Ureter (tissue), 1 donor: Measurements from ENCODE around the gene PPP4R4. TPM values are rescaled to one million over a fixed set of nuclear protein-coding genes. Genes with fewer than 3 reads are reported as not detected.

ENCODE experiments used
- DNase-seq: peaks from one replicate; pipeline ENCODE4 v3.0.0-alpha.2; 2020; ENCODE audit warnings: low spot score
- total RNA-seq: library from RNA; stranded (reverse); gene quantifications from one replicate; pipeline ENCODE4 v1.2.4, GENCODE V29; 2023
- donor health status: DM: yes; HTN: yes; CAD: no.

Gene PPP4R4
- total RNA-seq, 1 donor from 2014 or later = 0.60 TPM

- DNase-seq = no peak
Observed at GRCh38 chr14:94306047-94306978, 132.2 kb downstream of the PPP4R4 start.

DNA sequence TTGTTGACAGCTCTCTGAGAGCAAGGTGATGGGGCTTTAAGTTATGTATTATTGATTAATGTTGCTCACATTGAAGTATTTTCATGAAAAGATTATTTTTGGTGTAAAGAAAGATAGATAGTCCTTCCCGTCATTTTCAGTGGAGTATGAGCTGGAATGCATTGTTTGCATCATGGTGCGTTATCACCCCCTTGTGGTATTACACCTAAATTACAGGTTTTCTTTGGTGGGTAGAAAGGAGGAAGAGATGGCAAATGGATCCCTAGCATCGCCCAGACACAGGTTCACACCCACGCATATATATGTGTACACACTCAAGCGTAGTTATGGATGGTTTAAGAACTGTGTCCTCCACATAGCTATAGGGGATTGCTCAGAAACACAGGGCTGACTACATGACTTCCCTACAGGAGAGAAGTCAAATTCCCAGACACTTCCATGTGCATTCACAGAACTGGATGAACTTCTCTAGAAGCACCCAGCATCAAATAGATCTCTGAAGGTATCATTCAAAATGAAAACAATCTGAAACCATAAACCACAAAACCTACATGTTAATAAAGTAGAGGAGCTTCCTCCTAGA lies 133.4 kb downstream of the PPP4R4 start:
- DNase-seq = no peak

DNA sequence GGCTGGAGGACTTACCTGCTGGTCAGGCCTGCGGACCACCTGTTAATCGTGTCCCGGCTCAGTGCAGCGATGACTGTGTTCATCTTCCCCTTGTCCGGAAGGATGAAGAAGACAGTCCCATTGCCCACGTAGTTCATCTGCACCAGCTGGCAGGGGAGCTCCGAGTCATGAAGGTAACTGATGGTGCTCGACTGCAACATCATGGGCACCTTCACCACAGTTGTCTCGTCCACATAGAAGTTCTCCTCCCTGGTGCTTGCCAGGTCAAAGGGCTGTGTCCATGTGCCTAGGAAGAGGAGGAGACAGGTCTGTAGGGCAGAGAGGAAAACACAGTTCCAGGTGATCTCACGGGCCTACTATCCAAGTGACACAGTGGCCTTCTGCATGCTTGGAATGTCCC lies 135.6 kb downstream of the PPP4R4 start:
- DNase-seq = no peak

GRCh38 chr14:94310248-94310647 lies 136.1 kb downstream of the PPP4R4 start:
- no peak for DNase-seq

DNA sequence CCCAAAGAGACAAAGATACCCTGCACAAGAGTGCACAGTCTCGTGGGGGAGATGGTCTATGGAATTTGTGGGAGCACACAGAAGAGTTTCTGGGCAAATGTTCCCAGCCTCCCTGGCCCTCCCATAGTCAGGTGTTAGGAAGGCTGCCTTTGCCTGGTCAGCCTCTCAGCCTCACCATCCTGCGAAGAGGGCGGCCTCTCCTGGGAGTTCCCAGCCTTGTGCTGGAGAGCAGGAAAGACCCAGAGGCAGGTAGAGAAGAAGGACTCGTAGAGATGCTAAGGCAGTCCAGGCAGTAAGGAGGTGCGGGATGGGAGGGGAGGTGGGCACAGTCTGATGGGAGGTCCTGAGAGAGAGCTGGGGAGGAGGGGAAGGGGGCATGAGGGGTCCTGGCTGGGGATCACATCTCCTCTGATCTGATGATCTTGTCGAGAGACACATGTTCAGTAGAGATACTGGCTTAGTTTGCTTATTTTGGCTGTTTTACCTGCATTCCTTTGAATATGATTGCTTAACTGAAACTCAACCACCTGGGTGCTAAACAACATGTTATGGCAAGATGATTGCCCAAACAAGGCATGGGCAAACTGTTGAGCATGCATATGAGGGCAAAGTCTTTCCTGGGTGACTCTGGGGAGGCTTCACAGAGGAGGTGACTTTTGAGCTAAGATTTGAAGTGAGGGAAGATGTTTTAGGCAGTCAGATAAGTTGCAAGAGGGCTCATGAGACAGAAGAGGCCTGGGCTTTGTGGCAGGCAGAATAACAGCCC lies 138.5 kb downstream of the PPP4R4 start:
- no peak for DNase-seq

- DNase-seq = no peak
Observed at GRCh38 chr14:94313991-94314655, 140.0 kb downstream of the PPP4R4 start.

DNA sequence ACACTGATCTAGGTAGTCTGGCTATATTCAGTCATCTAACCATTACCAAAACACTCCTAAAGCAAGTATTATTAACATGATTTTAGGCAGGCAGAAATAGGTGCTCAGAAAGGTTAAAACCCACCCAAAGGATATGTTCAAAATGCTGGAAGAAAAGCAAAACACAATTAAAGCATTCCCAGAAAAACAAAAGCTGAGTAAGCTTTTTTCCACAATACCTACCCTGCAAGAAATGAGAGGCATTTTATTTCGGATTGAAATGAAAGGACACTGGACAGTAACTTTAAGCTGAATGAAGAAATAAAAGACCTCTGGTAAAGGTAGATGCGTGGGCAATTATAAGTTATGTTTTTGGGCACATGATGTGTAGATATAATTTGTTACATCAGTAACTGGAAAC lies 140.8 kb downstream of the PPP4R4 start:
- DNase-seq = no peak

GRCh38 chr14:94316692-94317091 lies 142.6 kb downstream of the PPP4R4 start:
- no peak for DNase-seq

- no peak for DNase-seq
Observed at GRCh38 chr14:94317259-94317658, 143.1 kb downstream of the PPP4R4 start.

DNA sequence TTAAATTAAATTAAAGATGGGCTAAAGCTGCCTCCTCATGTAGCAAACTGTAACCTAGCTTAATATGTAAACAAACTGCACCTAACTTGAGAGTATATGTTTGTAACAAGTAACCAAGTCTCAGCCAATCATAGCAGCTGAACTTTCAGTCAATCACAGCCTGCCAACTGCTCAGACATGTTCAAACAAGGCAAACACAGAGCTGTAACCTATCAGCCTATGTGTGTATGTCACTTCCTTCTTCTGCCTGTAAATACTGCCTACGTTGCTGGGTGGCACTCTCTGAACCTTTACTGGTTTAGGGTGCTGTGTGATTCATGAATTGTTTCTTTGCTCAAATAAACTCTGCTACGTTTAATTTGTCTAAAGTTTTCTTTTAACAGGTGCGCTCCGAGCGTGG lies 146.1 kb downstream of the PPP4R4 start:
- peak; percentile 58 for DNase-seq

DNA sequence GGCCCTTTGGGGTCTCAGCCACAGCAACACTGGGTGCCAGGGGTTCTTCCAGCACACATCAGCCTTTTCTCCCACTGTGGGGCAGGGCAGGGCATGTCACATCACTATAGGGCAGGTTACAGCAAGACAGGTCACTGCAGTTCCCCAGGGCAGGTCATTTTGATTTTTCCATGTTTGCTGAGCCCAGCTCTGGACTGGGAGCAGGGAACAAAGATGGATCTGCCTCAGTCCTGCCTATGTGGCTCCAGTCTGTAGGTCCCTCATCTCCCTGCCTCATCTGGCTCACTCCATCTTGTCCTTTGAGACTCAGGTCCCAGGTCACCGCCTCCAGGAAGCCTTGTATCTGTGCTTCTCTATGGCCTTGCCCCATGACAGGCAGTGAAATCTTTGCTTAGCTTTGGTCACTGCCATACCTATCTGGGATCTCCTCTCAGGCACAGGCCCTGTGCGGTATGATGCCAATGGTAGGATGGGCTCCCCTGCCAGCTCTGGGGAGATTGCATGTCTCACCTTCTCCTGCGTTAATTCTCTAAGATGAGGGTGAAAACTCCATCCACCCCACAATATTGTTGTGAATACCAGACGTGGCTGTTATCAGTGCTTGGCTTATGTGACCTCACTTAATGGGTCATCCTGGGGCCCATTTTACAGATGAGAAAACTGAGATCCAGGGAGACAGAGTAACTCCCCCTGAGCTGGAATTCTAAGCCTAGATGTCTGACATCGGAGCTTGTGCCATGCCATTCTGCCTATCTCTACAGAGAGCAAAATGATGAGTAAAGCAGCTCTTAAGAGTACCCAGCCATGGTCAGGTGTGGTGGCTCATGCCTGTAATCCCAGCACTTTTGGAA lies 147.5 kb downstream of the PPP4R4 start:
- no peak for DNase-seq

DNA sequence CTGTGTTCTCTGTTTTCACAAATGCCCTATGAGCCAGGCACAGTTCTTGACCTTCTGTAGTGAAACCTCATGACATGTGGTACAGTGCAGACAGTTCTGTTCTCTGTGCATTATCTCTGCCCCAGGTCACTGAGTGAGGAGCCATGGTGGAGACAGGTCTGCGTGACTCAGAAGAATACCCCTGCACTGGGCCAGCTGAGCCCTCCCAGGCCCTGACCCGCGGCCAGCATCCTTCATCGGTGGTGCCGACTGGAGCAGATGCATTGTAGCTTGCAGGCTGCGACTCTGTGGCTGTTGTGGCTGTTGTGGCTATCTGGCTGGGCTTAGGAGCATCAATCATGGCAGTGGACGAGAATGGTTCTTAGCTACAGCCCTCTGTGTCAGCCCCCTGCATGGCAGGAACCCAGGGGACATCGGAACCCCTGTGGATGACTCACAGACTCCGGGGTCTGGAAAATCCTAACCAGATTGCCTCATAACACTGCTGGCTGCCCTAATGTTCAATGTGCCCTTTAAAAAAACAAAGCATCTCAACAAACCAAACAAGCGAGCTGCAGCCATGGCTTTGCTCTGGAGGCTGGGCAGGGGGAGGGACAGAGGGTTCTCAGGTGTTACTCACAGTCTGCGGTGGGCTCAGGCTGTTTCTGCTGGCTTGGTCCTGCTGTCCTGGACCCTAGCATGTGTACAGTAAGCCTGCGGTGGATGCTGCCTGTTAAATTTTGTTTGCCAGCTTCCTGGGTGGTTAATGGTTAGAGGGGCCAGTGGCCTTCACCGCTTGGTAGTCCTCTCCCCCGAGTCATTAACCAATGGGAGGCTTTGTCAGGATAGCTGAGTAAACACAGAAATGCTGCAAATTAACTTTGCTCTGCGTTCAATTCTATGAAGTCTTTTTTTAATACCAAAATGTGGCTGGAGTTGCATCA lies 148.8 kb downstream of the PPP4R4 start, which contains the start of gene SERPINA6:
Gene SERPINA6 (minus strand): TSS at position 689 of the 923 bp plus-strand sequence. CDS start 8,688 bp downstream, outside the sequence.
- no peak for DNase-seq

DNA sequence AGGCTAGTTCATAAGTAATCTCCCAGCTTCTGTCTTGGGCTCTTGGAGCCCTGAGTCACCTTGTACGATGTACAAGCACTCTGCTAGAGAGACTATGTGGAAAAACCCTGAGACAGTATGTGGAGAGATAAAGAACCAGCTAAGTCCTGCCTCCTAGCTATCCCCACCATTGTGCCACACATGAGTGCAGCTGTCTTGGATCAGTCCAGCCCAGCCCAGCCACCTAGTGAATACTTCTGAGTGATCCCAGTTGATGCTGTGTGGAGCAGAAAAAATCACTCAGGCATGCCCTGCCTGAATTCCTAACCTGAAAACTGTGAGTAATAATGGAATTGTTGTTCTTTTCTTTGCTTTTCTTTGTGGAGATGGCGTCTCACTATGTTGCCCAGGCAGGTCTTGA lies 154.1 kb downstream of the PPP4R4 start:
- no peak for DNase-seq

Other genes with a start within 250 kb of the PPP4R4 start
- not detected for gene FAM181A, start 247.0 kb upstream of the PPP4R4 start, total RNA-seq
- gene ASB2, start 197.8 kb upstream of the PPP4R4 start, total RNA-seq = 35.1 TPM
- gene CCDC197, start 177.0 kb upstream of the PPP4R4 start, total RNA-seq = not detected
- 1.6 TPM for gene OTUB2, start 148.0 kb upstream of the PPP4R4 start, total RNA-seq
- 191 TPM for gene DDX24, start 93.1 kb upstream of the PPP4R4 start, total RNA-seq
- 9.4 TPM for gene IFI27L1, start 93.0 kb upstream of the PPP4R4 start, total RNA-seq
- 62.6 TPM for gene IFI27, start 63.6 kb upstream of the PPP4R4 start, total RNA-seq
- 29.1 TPM for gene IFI27L2, start 44.7 kb upstream of the PPP4R4 start, total RNA-seq
- not detected for gene SERPINA10, start 118.9 kb downstream of the PPP4R4 start, total RNA-seq
- gene SERPINA6, start 149.0 kb downstream of the PPP4R4 start, total RNA-seq = not detected
- gene SERPINA2, start 192.4 kb downstream of the PPP4R4 start, total RNA-seq = not detected
- 13.8 TPM for gene SERPINA1, start 214.3 kb downstream of the PPP4R4 start, total RNA-seq